Endothelial cell of umbilical vein (primary cell): ENCODE results near the gene SELE.
"Not testable (repeated sequence)": the region's sequence is repeated elsewhere in the genome, so short reads cannot be mapped to it uniquely, and the experiment has no call there.

Experiments
- CTCF ChIP-seq, 2 donors: IDR thresholded peaks; 1 replicate in 1 of 2; 2 replicates in 1 of 2; pipeline ENCODE4 v1.5.1; 2011; ENCODE audit warnings: low read length in 2 of 2, mild to moderate bottlenecking in 2 of 2, moderate library complexity in 2 of 2, control low read depth in 1 of 2, inconsistent platforms in 1 of 2, low read depth in 1 of 2; ENCODE audit not compliant: insufficient read depth in 1 of 2; ENCODE audit errors: extremely low read depth in 1 of 2
- EZH2 ChIP-seq: IDR thresholded peaks from 2 replicates; pipeline ENCODE4 v1.6.1; 2012; ENCODE audit warnings: borderline replicate concordance, low read depth, mild to moderate bottlenecking, moderate library complexity, low read length, inconsistent platforms; ENCODE audit not compliant: severe bottlenecking
- GATA2 ChIP-seq: IDR thresholded peaks from 2 replicates; pipeline ENCODE4 v1.7.0; 2011; ENCODE audit warnings: low read depth, mild to moderate bottlenecking, moderate library complexity, mixed read lengths, low read length; ENCODE audit not compliant: insufficient read length, insufficient read depth
- JUN ChIP-seq: IDR thresholded peaks from 2 replicates; pipeline ENCODE4 v1.6.1; 2011; ENCODE audit warnings: borderline replicate concordance, low read depth; ENCODE audit not compliant: insufficient read length, insufficient read depth
- MAX ChIP-seq: IDR thresholded peaks from 2 replicates; pipeline ENCODE4 v1.6.1; 2011; ENCODE audit not compliant: insufficient read depth, insufficient read length
- POLR2A ChIP-seq: IDR thresholded peaks from 2 replicates; pipeline ENCODE4 v1.6.1; 2012; ENCODE audit warnings: low read depth, mild to moderate bottlenecking, control low read depth, low read length
- POLR2AphosphoS5 ChIP-seq: IDR thresholded peaks from 2 replicates; pipeline ENCODE4 v1.6.1; 2012; ENCODE audit warnings: low read depth, mild to moderate bottlenecking, control low read depth, low read length, moderate library complexity; ENCODE audit not compliant: insufficient read depth

GRCh38 chr1:169713090-169713489, 20.8 kb downstream of the SELE start:
- TF ChIP-seq EZH2; POLR2AphosphoS5; CTCF (IDR thresholded peaks at IDR 0.05; ENCODE audit: extremely low read depth in 1 of 2, insufficient read depth in 1 of 2, low read depth in 1 of 2, low read length in 2 of 2); MAX; GATA2; POLR2A; JUN: not testable (repeated sequence)
